ENCODE data around the gene PIRT. TPM values are rescaled to one million over a fixed set of nuclear protein-coding genes. Genes with fewer than 3 reads are reported as not detected.

The PIRT gene
- polyA plus RNA-seq, 1 of the 3 experiments (the other 2 are of a cell fraction), result not detected

DNA sequence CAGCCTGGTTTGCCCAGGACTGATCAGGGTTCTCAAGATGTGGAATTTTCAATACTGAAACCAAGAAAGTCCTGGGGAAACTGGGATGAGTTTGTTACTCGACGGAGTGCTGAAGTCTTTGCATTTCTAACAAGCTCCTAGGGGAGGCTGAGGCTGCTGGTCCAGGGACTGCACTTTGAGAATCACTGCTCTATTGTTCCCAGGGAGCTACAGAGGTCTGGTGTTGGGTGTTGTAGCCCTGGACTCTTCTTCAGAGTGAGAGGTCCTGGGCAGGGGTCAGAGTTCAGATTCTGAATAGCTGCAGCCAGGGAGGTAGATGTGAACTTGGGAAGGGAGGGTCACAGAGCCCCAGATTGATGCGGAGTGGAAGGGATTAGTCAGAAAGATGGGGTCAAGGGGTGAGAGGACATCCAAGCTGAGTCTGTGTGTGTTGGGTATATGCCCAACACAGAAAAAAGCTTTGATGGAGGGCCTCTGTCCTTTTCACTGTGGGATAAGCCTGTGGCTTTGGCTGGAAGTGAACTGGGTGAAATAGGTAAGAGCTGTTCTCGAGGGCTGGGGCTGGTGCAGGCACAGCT is 48.1 kb downstream of the PIRT start:
- CTCF ChIA-PET, result interaction anchor here (1.5 kb wide), 1 partner anchor 18 kb away, joined by 6 read pairs; no protein-coding TSS in a partner anchor
- H4K20me1 ChIP-seq (ENCODE audit: insufficient read depth), result no peaks in the 10 kb centered on the region
- 50% methylated on average over 4 of the region's 4 CpGs for WGBS (ENCODE audit: low lambda C conversion rate)

More for the DNA sequence above, 48.1 kb downstream of the PIRT start:
- H3K27me3 ChIP-seq (ENCODE audit: insufficient read depth), result no peaks in the 10 kb centered on the region
- no peaks in the 10 kb centered on the region for H3K9me2 ChIP-seq
- DNase-seq, result no peak
- peaks cover 0 to 6% of the 10 kb centered on the region in 2 experiments; a peak in 1 of 4 replicates for H3K4me1 ChIP-seq (ENCODE audit: control insufficient read depth in 1 of 2, insufficient read depth in 2 of 2, low read depth in 1 of 2, low read length in 1 of 2)
- H3F3A ChIP-seq (replicated peaks; ENCODE audit: insufficient read depth), result no peaks in the 10 kb centered on the region
- POLR2A ChIA-PET, result no interaction called here
- no peak overlapping the region for H3K9ac ChIP-seq
- TF ChIP-seq YY1 (IDR thresholded peaks at IDR 0.05; ENCODE audit: low read depth), result no peak
- TF ChIP-seq MXI1 (IDR thresholded peaks at IDR 0.05; ENCODE audit: low read depth, low read length), result no peak
- TF ChIP-seq FOSL2 (IDR thresholded peaks at IDR 0.05; ENCODE audit: borderline replicate concordance, low read depth), result no peak
- TF ChIP-seq, protein P1, sequence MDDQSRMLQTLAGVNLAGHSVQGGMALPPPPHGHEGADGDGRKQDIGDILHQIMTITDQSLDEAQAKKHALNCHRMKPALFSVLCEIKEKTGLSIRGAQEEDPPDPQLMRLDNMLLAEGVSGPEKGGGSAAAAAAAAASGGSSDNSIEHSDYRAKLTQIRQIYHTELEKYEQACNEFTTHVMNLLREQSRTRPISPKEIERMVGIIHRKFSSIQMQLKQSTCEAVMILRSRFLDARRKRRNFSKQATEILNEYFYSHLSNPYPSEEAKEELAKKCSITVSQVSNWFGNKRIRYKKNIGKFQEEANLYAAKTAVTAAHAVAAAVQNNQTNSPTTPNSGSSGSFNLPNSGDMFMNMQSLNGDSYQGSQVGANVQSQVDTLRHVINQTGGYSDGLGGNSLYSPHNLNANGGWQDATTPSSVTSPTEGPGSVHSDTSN (IDR thresholded peaks at IDR 0.05), result no peak
- no peak for TF ChIP-seq SIN3A (IDR thresholded peaks at IDR 0.05; ENCODE audit: borderline replicate concordance, low read depth, low read length)
- TF ChIP-seq ELF1 (IDR thresholded peaks at IDR 0.05), result no peak
- TF ChIP-seq TAF1 (IDR thresholded peaks at IDR 0.05; ENCODE audit: borderline replicate concordance, low read depth, low read length), result no peak
- TF ChIP-seq RXRA (IDR thresholded peaks at IDR 0.05; ENCODE audit: borderline replicate concordance, low read depth), result no peak
- TF ChIP-seq FOXM1 (IDR thresholded peaks at IDR 0.05; ENCODE audit: low read depth), result no peak
- no peak for TF ChIP-seq SMC3 (IDR thresholded peaks at IDR 0.05; ENCODE audit: low read depth, low read length)
- TF ChIP-seq, protein P2, sequence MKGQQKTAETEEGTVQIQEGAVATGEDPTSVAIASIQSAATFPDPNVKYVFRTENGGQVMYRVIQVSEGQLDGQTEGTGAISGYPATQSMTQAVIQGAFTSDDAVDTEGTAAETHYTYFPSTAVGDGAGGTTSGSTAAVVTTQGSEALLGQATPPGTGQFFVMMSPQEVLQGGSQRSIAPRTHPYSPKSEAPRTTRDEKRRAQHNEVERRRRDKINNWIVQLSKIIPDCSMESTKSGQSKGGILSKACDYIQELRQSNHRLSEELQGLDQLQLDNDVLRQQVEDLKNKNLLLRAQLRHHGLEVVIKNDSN (IDR thresholded peaks at IDR 0.05; ENCODE audit: borderline replicate concordance, low read depth), result no peak
- no peak for TF ChIP-seq NFIC (IDR thresholded peaks at IDR 0.05; ENCODE audit: borderline replicate concordance)
- TF ChIP-seq NRF1 (IDR thresholded peaks at IDR 0.05; ENCODE audit: low read depth, low read length), result no peak
- TF ChIP-seq, protein P3, sequence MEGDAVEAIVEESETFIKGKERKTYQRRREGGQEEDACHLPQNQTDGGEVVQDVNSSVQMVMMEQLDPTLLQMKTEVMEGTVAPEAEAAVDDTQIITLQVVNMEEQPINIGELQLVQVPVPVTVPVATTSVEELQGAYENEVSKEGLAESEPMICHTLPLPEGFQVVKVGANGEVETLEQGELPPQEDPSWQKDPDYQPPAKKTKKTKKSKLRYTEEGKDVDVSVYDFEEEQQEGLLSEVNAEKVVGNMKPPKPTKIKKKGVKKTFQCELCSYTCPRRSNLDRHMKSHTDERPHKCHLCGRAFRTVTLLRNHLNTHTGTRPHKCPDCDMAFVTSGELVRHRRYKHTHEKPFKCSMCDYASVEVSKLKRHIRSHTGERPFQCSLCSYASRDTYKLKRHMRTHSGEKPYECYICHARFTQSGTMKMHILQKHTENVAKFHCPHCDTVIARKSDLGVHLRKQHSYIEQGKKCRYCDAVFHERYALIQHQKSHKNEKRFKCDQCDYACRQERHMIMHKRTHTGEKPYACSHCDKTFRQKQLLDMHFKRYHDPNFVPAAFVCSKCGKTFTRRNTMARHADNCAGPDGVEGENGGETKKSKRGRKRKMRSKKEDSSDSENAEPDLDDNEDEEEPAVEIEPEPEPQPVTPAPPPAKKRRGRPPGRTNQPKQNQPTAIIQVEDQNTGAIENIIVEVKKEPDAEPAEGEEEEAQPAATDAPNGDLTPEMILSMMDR (IDR thresholded peaks at IDR 0.05), result no peak
- no peak for TF ChIP-seq CHD2 (IDR thresholded peaks at IDR 0.05; ENCODE audit: low read length, partially characterized antibody)
- TF ChIP-seq, protein P4, sequence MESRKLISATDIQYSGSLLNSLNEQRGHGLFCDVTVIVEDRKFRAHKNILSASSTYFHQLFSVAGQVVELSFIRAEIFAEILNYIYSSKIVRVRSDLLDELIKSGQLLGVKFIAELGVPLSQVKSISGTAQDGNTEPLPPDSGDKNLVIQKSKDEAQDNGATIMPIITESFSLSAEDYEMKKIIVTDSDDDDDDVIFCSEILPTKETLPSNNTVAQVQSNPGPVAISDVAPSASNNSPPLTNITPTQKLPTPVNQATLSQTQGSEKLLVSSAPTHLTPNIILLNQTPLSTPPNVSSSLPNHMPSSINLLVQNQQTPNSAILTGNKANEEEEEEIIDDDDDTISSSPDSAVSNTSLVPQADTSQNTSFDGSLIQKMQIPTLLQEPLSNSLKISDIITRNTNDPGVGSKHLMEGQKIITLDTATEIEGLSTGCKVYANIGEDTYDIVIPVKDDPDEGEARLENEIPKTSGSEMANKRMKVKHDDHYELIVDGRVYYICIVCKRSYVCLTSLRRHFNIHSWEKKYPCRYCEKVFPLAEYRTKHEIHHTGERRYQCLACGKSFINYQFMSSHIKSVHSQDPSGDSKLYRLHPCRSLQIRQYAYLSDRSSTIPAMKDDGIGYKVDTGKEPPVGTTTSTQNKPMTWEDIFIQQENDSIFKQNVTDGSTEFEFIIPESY (IDR thresholded peaks at IDR 0.05; ENCODE audit: borderline replicate concordance, low read depth), result no peak
- TF ChIP-seq EP300 (IDR thresholded peaks at IDR 0.05; ENCODE audit: borderline replicate concordance in 1 of 2, low read depth in 1 of 2, low read length in 1 of 2), result no peak
- no peak for TF ChIP-seq TCF12 (IDR thresholded peaks at IDR 0.05)
- TF ChIP-seq GATA2 (CRISPR knock-in tag; IDR thresholded peaks at IDR 0.05), result no peak
- H3K79me2 ChIP-seq (ENCODE audit: insufficient read depth), result no peaks in the 10 kb centered on the region
- H3K27ac ChIP-seq (ENCODE audit: low read depth in 2 of 2, low read length in 1 of 2), result no peak overlapping the region
- no peak overlapping the region for H3K4me2 ChIP-seq
- no peaks in the 10 kb centered on the region for H3K9me3 ChIP-seq
- H3K4me3 ChIP-seq (ENCODE audit: low read depth in 2 of 2, low read length in 1 of 2), result no peak overlapping the region
- no peak overlapping the region for H2AFZ ChIP-seq (ENCODE audit: low read depth)
- no peaks in the 10 kb centered on the region for H3K36me3 ChIP-seq (replicated peaks in 1 of 2; ENCODE audit: control insufficient read depth in 1 of 2, insufficient read depth in 2 of 2, low read length in 1 of 2)
